OCI-LY7 (cell line): ENCODE data around the gene OAS2. TPM values are rescaled to one million over a fixed set of nuclear protein-coding genes. Genes with fewer than 3 reads are reported as not detected.

Experiments
- Bru-seq: library from RNA; stranded (reverse); fragments of 400-500 nt; gene quantifications from one replicate; lab custom pipeline; 2021; lab: Mats Ljungman, UMichigan
- BruChase-seq, 2 experiments: library from RNA; stranded (reverse); fragments of 400-500 nt; gene quantifications; one replicate each; lab custom pipeline; 2021; lab: Mats Ljungman, UMichigan
- BruUV-seq: library from RNA; stranded (reverse); fragments of 400-500 nt; replicated peaks from 2 replicates; lab custom pipeline; 2021; lab: Mats Ljungman, UMichigan
- CTCF ChIA-PET: fragments of 300-600 bp; sonication (Branson Sonifier 250); formaldehyde crosslinking; loops from one replicate; lab custom pipeline; 2022; ENCODE audit warnings: antibody characterized with exemption; ENCODE audit not compliant: unreplicated experiment; lab: Charles Lee
- POLR2A ChIA-PET: fragments of 300-600 bp; sonication (Branson Sonifier 250); formaldehyde crosslinking; loops from one replicate; lab custom pipeline; 2022; ENCODE audit warnings: antibody characterized with exemption; lab: Charles Lee
- DNase-seq: peaks from one replicate; pipeline ENCODE4 v3.0.0-alpha.2; 2015; ENCODE audit warnings: low spot score
- H2AFZ ChIP-seq: fragments of 200-600 bp; sonication (generic), shearing (Covaris generic); 2 replicates; pipeline ENCODE4 v1.6.1; 2014; ENCODE audit warnings: mild to moderate bottlenecking, antibody characterized with exemption, low read length, moderate library complexity
- H3K27ac ChIP-seq: fragments of 200-600 bp; sonication (generic); 2 replicates; pipeline ENCODE4 v1.5.1; 2014; ENCODE audit warnings: mixed run types, low read depth, mild to moderate bottlenecking, moderate library complexity, low read length, inconsistent platforms; ENCODE audit not compliant: poor library complexity, severe bottlenecking
- H3K36me3 ChIP-seq: fragments of 200-600 bp; sonication (generic); 2 replicates; pipeline ENCODE4 v1.6.1; 2014; ENCODE audit warnings: mild to moderate bottlenecking, antibody characterized with exemption, low read length, moderate library complexity, mixed read lengths; ENCODE audit not compliant: insufficient read depth
- H3K4me1 ChIP-seq: fragments of 200-600 bp; sonication (generic); 2 replicates; pipeline ENCODE4 v1.5.1; 2014; ENCODE audit warnings: mild to moderate bottlenecking, low read length; ENCODE audit not compliant: insufficient read depth, poor library complexity, severe bottlenecking
- H3K4me2 ChIP-seq: fragments of 200-600 bp; sonication (generic); 2 replicates; pipeline ENCODE4 v1.6.1; 2014; ENCODE audit warnings: mild to moderate bottlenecking, low read length
- H3K4me3 ChIP-seq: fragments of 200-600 bp; sonication (generic); 2 replicates; pipeline ENCODE4 v1.5.1; 2014; ENCODE audit warnings: mild to moderate bottlenecking, low read depth, low read length; ENCODE audit not compliant: poor library complexity, severe bottlenecking
- H3K79me2 ChIP-seq: fragments of 200-600 bp; sonication (generic); 2 replicates; pipeline ENCODE4 v1.6.1; 2016; ENCODE audit warnings: low read depth, mild to moderate bottlenecking, low read length, moderate library complexity, mixed read lengths; ENCODE audit not compliant: insufficient read depth
- H3K9me2 ChIP-seq: fragments of 200-600 bp; sonication (generic); 2 replicates; pipeline ENCODE4 v1.6.1; 2016; ENCODE audit warnings: mild to moderate bottlenecking, low read length, mixed read lengths; ENCODE audit not compliant: insufficient read depth
- H3K9me3 ChIP-seq: fragments of 200-600 bp; sonication (generic); 2 replicates; pipeline ENCODE4 v1.6.1; 2014; ENCODE audit warnings: mild to moderate bottlenecking, mixed run types, low read length, mixed read lengths
- H4K20me1 ChIP-seq: fragments of 200-600 bp; sonication (generic); 2 replicates; pipeline ENCODE4 v1.6.1; 2014; ENCODE audit warnings: mild to moderate bottlenecking, antibody characterized with exemption, low read length, moderate library complexity, mixed read lengths; ENCODE audit not compliant: insufficient read depth
- CTCF ChIP-seq: fragments of 200-600 bp; sonication (generic); conservative IDR thresholded peaks from 2 replicates; pipeline ENCODE4 v1.5.1; 2014; ENCODE audit warnings: mild to moderate bottlenecking, antibody characterized with exemption, low read length, moderate library complexity, mixed read lengths
- EZH2phosphoT487 ChIP-seq: fragments of 200-600 bp; sonication (generic); IDR thresholded peaks from 2 replicates; pipeline ENCODE4 v1.6.1; 2018; ENCODE audit warnings: low read depth, borderline replicate concordance, mild to moderate bottlenecking, mixed run types, antibody characterized with exemption, low read length, moderate library complexity, mixed read lengths
- intact Hi-C: fragments of 100-400 bp; cut with micrococcal nuclease; formaldehyde crosslinking; loops from one replicate; pipeline ENCODE4 v1.10.0; 2022; ENCODE audit not compliant: unreplicated experiment
- long read RNA-seq: library from polyadenylated mRNA; stranded (forward); transcript quantifications from one replicate; pipeline ENCODE4 v2.0.0, GENCODE V29; 2022
- total RNA-seq, 2 experiments: library from RNA; depleted of rRNA in 1 of 2; stranded (reverse); fragments of >200 nt in 1 of 2; shearing (Covaris generic) in 1 of 2; gene quantifications; 2 replicates each; pipeline ENCODE4 v1.2.3, GENCODE V29; 2014 to 2022

Gene OAS2
- total RNA-seq (2014; rRNA removed; shearing (Covaris generic)) (22.7 and 33.2 TPM in 2 replicates), total RNA-seq (2022) (46.8 and 52.6 TPM in 2 replicates), Bru-seq, nascent RNA (percentile 68 among the genes with signal in this experiment), BruChase-seq, experiment 1, labeled RNA remaining after a 6-hour chase (percentile 74 among the genes with signal in this experiment), BruChase-seq, experiment 2, labeled RNA remaining after a 2-hour chase (percentile 70 among the genes with signal in this experiment)
- long read RNA-seq, full-length matches to known transcripts, result 64 of 87 reads
- long read RNA-seq, partial matches to known transcripts, result 5 of 87 reads
- long read RNA-seq, other reads (novel, unspliced or antisense), result 18 of 87 reads

GRCh38 chr12:112978163-112979040, at the start of gene OAS2:
TSS of gene OAS2 (plus strand) at chr12:112978519. CDS start at chr12:112978609, 90 bp downstream.
- intact Hi-C loops, result loop anchor here (1.0 to 5.0 kb wide), 4 partner anchors 21 to 194 kb away; no protein-coding TSS in a partner anchor

GRCh38 chr12:112928978-112929377, 49.3 kb upstream of the OAS2 start:
- H3K4me3 ChIP-seq, result no peak overlapping the region
- no peaks in the 10 kb centered on the region for H3K4me1 ChIP-seq
- H3K27ac ChIP-seq, result no peak overlapping the region
- H3K9me2 ChIP-seq, result no peaks in the 10 kb centered on the region
- TF ChIP-seq EZH2phosphoT487 (no peak), CTCF (peak; percentile 46)
- ChIA-PET POLR2A (interaction anchor here (1.1 kb wide), 1 partner anchor 27 kb away, joined by 7 read pairs; no protein-coding TSS in a partner anchor), CTCF (interaction anchor here (1.1 kb wide), 1 partner anchor 29 kb away, joined by 3 read pairs; no protein-coding TSS in a partner anchor)
- H2AFZ ChIP-seq, result no peak overlapping the region
- BruUV-seq, result no TSS peak
- no peaks in the 10 kb centered on the region for H3K36me3 ChIP-seq
- no peaks in the 10 kb centered on the region; the same call in 1 of the 2 replicates for H4K20me1 ChIP-seq
- no peaks in the 10 kb centered on the region for H3K79me2 ChIP-seq
- no peaks in the 10 kb centered on the region for H3K9me3 ChIP-seq
- intact Hi-C loops, result no loop called here
- H3K4me2 ChIP-seq, result no peak overlapping the region
- DNase-seq, result no peak

More at GRCh38 chr12:112978163-112979040, at the start of gene OAS2:
- peak within 1 kb of the TSS; percentile 81 for H3K4me3 ChIP-seq
- peaks cover 50% of the 10 kb centered on the region for H3K79me2 ChIP-seq
- H3K9me3 ChIP-seq, result peaks cover 24% of the 10 kb centered on the region
- ChIA-PET POLR2A (interaction anchor here (0.6 to 3.2 kb wide), 22 partner anchors 9 to 245 kb away, joined by 3 to 35 read pairs (median 4); partner anchors contain the start of gene OAS1), CTCF (interaction anchor here (0.9 to 1.3 kb wide), 5 partner anchors 14 to 105 kb away, joined by 3 to 9 read pairs (median 3); partner anchors contain the start of gene OAS1)
- TF ChIP-seq EZH2phosphoT487 (no peak), CTCF (no peak)
- peaks cover 24% of the 10 kb centered on the region for H3K36me3 ChIP-seq
- TSS peak; percentile 65 for BruUV-seq
- H3K9me2 ChIP-seq, result no peaks in the 10 kb centered on the region
- H2AFZ ChIP-seq, result peak within 1 kb of the TSS; percentile 72
- H3K27ac ChIP-seq, result peak within 1 kb of the TSS; percentile 90
- H3K4me2 ChIP-seq, result peak within 1 kb of the TSS; percentile 85
- H4K20me1 ChIP-seq, result no peaks in the 10 kb centered on the region
- peak; percentile 93 for DNase-seq
- peaks cover 41% of the 10 kb centered on the region for H3K4me1 ChIP-seq
